Activated T-cell treated with anti-CD3 and anti-CD28 coated beads, Interleukin-2, amount 50 U/mL, for 24 hours (primary cell): ENCODE data around the gene PTPRR.

Experiments used
- DNase-seq: peaks from one replicate; pipeline ENCODE4 v3.0.0-alpha.2; 2020
- H3K27ac Mint-ChIP-seq: 2 replicates; pipeline ENCODE4 v1.8.0; 2020; ENCODE audit warnings: mild to moderate bottlenecking, mixed read lengths
- H3K27me3 Mint-ChIP-seq: 2 replicates; pipeline ENCODE4 v1.8.0; 2020; ENCODE audit warnings: mixed read lengths
- H3K36me3 Mint-ChIP-seq: 2 replicates; pipeline ENCODE4 v1.8.0; 2020; ENCODE audit warnings: low read depth, mixed read lengths
- H3K4me1 Mint-ChIP-seq: 2 replicates; pipeline ENCODE4 v1.8.0; 2020; ENCODE audit warnings: low read depth, mixed read lengths
- H3K4me3 Mint-ChIP-seq: 2 replicates; pipeline ENCODE4 v1.8.0; 2020; ENCODE audit warnings: mild to moderate bottlenecking, moderate library complexity, mixed read lengths
- H3K9me3 Mint-ChIP-seq: 2 replicates; pipeline ENCODE4 v1.8.0; 2020; ENCODE audit warnings: mixed read lengths

The PTPRR gene

DNA sequence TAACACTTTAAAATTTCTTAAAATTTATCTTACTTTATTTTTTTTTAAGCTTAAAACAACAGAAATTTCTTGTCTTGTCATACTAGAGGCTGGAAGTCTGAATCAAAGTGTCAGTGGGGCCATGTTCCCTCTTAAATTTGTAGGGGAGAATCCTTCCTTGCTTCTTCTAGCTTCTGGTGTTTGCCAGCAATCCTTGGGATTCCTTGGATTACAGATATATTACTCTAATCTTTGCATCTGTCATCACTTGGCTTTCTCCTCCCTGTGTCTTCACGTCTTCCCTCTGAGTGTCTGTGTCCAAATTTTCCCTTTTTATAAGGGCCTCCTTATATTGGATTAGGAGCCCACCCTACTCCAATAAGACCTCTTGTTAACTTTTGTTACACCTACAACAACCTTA is 147.7 kb downstream of the PTPRR start:
- no peaks in the 10 kb centered on the region for H3K9me3 Mint-ChIP-seq
- H3K27me3 Mint-ChIP-seq: no peaks in the 10 kb centered on the region
- no peaks in the 10 kb centered on the region for H3K4me1 Mint-ChIP-seq
- no peak for DNase-seq
- H3K36me3 Mint-ChIP-seq: no peaks in the 10 kb centered on the region
- no peak overlapping the region for H3K27ac Mint-ChIP-seq
- no peak overlapping the region for H3K4me3 Mint-ChIP-seq

DNA sequence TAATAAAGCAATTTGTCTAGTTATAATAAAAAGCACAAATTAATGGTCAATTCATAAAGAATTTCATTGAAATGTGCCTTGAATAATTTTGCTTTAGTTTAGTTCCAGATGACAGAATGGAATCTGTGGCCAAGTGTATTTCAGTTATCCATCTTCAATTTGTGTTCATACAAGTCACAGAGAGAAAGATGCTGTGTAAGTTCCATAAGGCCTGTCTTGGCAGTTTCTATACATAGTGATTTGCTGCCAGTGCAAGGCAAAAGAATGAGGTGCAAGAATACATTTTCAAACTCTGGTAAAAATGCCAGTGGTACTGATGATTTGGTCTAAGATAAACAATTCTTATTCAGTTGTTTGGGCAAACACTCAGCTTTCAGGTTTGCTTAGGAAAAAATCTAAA is 149.0 kb downstream of the PTPRR start:
- DNase-seq: no peak
- H3K4me3 Mint-ChIP-seq: no peak overlapping the region
- no peaks in the 10 kb centered on the region for H3K27me3 Mint-ChIP-seq
- H3K4me1 Mint-ChIP-seq: no peaks in the 10 kb centered on the region
- peaks cover 5% of the 10 kb centered on the region for H3K9me3 Mint-ChIP-seq
- no peak overlapping the region for H3K27ac Mint-ChIP-seq
- no peaks in the 10 kb centered on the region for H3K36me3 Mint-ChIP-seq

DNA sequence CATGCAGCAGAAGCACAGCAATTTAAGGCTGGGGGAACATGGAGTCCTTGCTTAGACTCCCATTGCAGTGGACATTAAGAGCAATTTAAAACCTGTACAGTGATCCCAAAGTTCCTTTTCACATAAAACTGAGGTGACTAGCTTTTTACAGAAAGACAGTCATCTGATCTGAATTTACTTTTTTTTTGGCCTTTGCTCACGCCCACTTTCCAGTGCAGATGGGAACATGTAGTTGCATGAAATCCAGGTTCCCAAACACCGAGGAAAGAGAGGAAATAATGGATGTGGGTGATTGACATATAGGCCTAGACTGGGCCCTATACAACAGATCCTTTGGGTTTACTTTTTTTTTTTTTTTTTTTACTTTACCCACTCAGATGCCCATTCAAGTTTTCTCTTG is 156.9 kb downstream of the PTPRR start:
- Mint-ChIP-seq H3K36me3 (no peaks in the 10 kb centered on the region), H3K27ac (no peak overlapping the region), H3K9me3 (peaks cover 5% of the 10 kb centered on the region), H3K4me3 (no peak overlapping the region), H3K27me3 (peaks cover 2% of the 10 kb centered on the region), H3K4me1 (no peaks in the 10 kb centered on the region)
- no peak for DNase-seq

DNA sequence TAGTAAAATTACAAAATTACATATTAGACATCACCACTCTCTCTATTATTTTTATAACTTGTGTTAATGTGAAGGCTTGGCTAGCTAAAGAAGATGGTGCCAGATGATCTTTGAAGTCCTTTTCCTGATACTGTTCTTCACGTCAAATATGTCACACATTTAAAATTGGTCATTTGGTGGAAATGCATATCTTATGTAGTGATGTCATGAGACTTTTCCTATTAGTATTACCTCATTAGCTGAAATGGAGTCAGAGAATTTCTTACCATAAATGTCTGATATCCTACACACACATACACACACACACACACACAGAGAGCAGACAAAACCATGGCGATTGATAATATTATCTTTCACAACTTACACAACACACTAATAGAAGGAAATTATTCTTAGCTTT is 158.5 kb downstream of the PTPRR start:
- peaks cover 2% of the 10 kb centered on the region for H3K9me3 Mint-ChIP-seq
- peaks cover 2% of the 10 kb centered on the region for H3K27me3 Mint-ChIP-seq
- H3K27ac Mint-ChIP-seq: no peak overlapping the region
- H3K36me3 Mint-ChIP-seq: no peaks in the 10 kb centered on the region
- H3K4me3 Mint-ChIP-seq: no peak overlapping the region
- no peak for DNase-seq
- no peaks in the 10 kb centered on the region for H3K4me1 Mint-ChIP-seq

DNA sequence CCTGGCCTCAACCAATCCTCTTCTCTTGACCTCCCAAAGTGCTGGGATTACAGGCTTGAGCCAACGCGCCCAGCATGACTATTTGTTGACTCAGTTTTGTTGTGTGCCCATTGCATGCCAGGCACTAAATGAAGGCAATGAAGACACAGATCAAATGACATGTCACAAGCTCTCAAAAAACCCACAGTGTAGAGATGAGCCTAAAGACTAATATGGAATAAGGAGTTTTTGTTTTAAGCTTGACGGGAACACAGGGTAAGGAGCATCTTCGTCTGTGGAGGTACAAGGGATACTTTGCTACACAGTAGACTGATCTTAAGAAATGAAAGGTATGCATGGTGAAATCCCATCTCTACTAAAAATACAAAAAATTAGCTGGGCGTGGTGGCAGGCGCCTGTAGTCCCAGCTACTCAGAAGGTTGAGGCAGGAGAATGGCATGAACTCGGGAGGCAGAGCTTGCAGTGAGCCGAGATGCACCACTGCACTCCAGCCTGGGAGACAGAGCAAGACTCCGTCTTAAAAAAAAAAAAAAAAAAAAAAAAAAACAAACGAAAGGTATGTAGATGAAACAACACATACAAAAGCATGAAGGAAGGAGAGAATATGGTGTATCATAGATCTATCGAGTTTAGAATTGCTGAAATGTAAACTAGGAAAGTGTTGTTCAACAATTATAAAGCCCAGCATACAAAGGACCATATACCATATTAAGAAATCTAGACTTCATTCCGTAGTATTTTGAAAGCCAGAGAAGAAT is 161.2 kb downstream of the PTPRR start:
- Mint-ChIP-seq H3K27ac (no peak overlapping the region), H3K4me3 (no peak overlapping the region), H3K9me3 (no peaks in the 10 kb centered on the region), H3K27me3 (peaks cover 5% of the 10 kb centered on the region), H3K36me3 (no peaks in the 10 kb centered on the region), H3K4me1 (peaks cover 2% of the 10 kb centered on the region)
- no peak for DNase-seq

DNA sequence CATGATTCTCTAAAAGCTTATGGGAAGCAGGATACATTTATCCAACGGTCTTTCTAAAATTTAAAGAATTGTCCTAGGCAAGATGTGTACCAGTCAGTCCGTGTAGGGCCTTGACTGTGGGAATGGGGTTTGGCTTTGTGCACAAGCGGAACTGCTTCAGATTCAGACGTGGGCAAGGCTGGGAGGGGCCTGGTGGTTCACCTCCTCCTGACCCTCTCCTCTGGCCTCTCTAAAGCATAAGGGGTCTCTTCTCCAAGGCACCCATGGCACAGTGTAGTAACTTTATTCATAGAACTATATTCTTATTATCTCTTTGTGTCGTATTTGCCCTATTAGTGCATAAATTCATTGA is 162.1 kb downstream of the PTPRR start:
- DNase-seq: no peak
- H3K36me3 Mint-ChIP-seq: no peaks in the 10 kb centered on the region
- no peak overlapping the region for H3K27ac Mint-ChIP-seq
- H3K4me3 Mint-ChIP-seq: no peak overlapping the region
- H3K9me3 Mint-ChIP-seq: no peaks in the 10 kb centered on the region
- peaks cover 2% of the 10 kb centered on the region for H3K4me1 Mint-ChIP-seq
- H3K27me3 Mint-ChIP-seq: peaks cover 6% of the 10 kb centered on the region

DNA sequence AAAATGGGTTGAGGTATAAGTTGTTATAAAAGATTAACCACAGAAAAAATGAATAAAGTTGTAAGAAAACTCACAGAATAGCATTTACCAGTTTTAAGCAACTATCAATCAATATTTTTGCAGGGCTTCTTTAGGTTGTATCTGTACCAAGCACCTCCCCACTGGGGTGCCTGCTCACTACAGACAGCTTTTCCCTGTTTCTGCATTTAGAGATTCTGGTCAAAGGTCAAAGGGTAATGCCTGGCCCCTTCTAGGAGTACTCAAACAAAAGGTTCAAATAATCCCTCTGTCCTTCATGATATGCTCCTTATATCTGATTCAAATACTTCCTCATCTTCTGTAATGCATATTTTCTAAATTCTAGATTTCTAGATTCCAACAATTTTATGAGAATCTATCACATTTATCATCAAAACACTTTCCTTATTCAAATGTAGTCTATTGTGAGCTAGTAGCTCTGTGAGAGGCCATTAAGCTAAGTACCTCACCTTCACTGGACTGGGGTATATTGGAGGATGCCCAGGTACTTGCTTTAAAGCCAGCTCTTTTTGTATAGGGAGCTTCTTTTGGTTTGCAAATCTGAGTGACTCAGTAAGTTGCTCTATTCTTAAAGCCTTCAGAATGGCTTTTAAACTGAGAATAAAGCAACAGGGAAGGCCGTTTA is 162.6 kb downstream of the PTPRR start:
- no peak overlapping the region for H3K27ac Mint-ChIP-seq
- no peaks in the 10 kb centered on the region for H3K9me3 Mint-ChIP-seq
- no peak for DNase-seq
- H3K4me1 Mint-ChIP-seq: peaks cover 2% of the 10 kb centered on the region
- peaks cover 6% of the 10 kb centered on the region for H3K27me3 Mint-ChIP-seq
- H3K36me3 Mint-ChIP-seq: no peaks in the 10 kb centered on the region
- H3K4me3 Mint-ChIP-seq: no peak overlapping the region

DNA sequence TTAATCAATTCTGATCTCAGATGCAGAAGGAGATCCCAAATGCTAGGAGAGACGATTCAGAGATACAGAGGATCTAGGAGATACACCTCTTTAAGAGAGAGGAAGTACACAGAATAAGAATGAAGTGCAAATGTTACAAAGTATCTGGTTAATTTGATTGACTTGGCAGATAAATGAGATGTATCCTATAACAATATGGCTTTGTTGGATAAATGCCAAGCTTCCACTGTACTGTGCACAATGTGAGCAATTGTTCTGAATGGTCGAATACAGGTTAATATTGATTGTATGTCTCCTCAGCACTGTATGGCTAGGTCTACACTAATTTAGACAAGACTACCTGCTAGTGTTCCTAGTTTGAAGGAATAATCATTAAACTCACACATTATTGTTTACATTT is 163.7 kb downstream of the PTPRR start:
- Mint-ChIP-seq H3K27ac (no peak overlapping the region), H3K36me3 (no peaks in the 10 kb centered on the region), H3K4me1 (peaks cover 2% of the 10 kb centered on the region), H3K27me3 (peaks cover 13% of the 10 kb centered on the region), H3K4me3 (no peak overlapping the region), H3K9me3 (no peaks in the 10 kb centered on the region)
- DNase-seq: no peak

DNA sequence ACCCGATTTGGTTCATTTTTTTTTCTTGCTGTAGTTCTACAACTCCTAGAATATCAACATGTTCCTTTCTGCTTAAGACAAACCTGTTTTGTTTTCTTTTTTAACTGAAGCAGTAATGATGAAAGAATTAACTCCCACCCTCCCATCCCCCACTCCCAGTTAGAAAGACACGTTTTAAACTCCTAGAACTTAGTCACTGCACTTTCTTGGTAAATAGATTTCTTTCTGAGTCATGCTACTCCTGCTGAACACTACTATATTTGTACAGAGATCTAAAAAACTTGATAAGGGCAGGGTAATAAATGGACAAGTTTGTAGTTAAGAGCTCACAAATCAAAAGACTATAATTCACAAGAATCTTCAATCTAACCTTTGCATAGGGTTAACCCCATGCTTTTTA is 164.4 kb downstream of the PTPRR start:
- no peak for DNase-seq
- no peaks in the 10 kb centered on the region for H3K36me3 Mint-ChIP-seq
- H3K27me3 Mint-ChIP-seq: peaks cover 16% of the 10 kb centered on the region
- no peak overlapping the region for H3K27ac Mint-ChIP-seq
- H3K9me3 Mint-ChIP-seq: no peaks in the 10 kb centered on the region
- H3K4me3 Mint-ChIP-seq: no peak overlapping the region
- H3K4me1 Mint-ChIP-seq: peaks cover 2% of the 10 kb centered on the region

DNA sequence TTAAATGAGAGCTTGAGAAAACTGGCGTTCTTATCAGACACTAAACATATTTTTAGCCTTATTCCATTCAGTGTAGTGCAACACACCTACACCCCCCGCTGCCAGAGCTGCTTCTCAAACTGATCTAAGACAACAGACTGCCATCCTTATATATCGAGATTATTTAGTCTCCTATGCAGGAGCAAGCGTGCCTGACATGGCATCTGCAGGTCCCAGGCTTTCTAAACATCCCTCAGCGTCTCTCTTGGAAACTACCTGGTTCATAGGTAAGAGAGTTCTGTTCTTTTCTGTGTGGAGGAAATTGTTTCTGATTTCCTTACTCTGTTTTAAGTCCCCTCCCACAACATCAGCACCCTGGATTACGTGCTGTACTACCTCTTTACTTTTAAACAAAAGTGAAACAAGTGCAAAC is 166.2 kb downstream of the PTPRR start:
- Mint-ChIP-seq H3K4me3 (no peak overlapping the region), H3K9me3 (no peaks in the 10 kb centered on the region), H3K27ac (no peak overlapping the region)

DNA sequence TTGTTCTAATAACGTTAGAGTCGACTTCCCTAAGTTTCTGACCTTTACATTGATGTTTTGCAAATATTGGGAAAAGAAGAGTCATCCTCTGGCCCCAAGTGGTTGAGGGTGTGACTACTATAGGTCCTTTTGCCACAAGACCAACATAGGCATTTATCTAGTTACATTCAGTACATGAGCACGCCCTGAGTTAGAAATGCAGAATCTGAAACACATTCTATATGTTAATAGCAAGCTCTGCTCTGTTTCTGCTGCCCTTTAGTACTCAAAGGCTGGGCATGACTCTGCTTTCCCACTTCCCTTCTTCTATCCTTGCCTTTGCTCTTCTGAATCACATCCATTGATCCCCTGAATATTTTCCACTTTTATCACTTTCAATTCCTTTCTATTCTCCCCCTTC is 168.2 kb downstream of the PTPRR start:
- Mint-ChIP-seq H3K4me1 (peaks cover 2% of the 10 kb centered on the region), H3K9me3 (no peaks in the 10 kb centered on the region), H3K36me3 (no peaks in the 10 kb centered on the region), H3K27me3 (peaks cover 20% of the 10 kb centered on the region), H3K4me3 (no peak overlapping the region), H3K27ac (no peak overlapping the region)
- DNase-seq: no peak

More for the DNA sequence above, 166.2 kb downstream of the PTPRR start:
- DNase-seq: no peak
- Mint-ChIP-seq H3K4me1 (peaks cover 2% of the 10 kb centered on the region), H3K27me3 (peaks cover 20% of the 10 kb centered on the region), H3K36me3 (no peaks in the 10 kb centered on the region)

DNA sequence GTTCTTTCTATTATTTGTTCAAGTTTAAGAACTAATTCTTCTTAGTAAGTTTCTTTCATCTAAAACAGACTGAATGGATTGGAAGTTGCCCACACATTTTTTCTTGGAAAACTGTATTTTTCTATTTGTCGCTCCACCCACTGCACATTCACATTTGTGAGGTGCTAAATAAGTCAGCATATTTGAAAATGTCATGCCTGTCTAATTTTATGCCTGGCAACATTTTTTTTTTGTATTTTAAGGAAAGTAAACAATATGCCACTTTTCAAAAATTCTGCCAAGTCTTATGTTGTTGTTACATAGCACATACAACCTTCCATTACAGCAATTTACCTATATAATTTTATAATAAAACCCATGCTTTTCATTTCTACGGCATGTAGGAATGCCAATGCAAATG is 170.6 kb downstream of the PTPRR start:
- no peak overlapping the region for H3K4me3 Mint-ChIP-seq
- no peak for DNase-seq
- no peaks in the 10 kb centered on the region for H3K4me1 Mint-ChIP-seq
- no peaks in the 10 kb centered on the region for H3K9me3 Mint-ChIP-seq
- peaks cover 17% of the 10 kb centered on the region for H3K27me3 Mint-ChIP-seq
- H3K27ac Mint-ChIP-seq: no peak overlapping the region
- H3K36me3 Mint-ChIP-seq: no peaks in the 10 kb centered on the region

DNA sequence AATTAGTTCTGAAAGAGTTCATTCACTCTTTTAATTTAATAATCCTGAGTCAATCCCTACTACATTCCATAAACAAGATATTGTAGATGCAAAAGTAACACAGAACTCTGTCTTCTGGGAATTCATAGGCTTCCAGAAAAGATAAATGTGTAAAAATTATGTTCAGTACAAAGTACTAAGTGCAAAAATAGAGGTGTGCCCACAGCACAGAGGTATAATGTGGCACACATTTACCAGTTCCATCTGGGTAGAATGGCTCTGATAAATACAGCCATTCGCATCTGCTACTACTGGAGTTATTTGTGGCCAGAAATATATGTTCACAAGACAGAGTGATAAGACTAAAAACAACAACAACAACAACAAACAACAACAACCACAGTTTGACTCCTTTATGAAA is 171.7 kb downstream of the PTPRR start:
- peaks cover 15% of the 10 kb centered on the region for H3K27me3 Mint-ChIP-seq
- no peaks in the 10 kb centered on the region for H3K4me1 Mint-ChIP-seq
- no peak overlapping the region for H3K27ac Mint-ChIP-seq
- no peak for DNase-seq
- H3K4me3 Mint-ChIP-seq: no peak overlapping the region
- H3K9me3 Mint-ChIP-seq: no peaks in the 10 kb centered on the region
- no peaks in the 10 kb centered on the region for H3K36me3 Mint-ChIP-seq

DNA sequence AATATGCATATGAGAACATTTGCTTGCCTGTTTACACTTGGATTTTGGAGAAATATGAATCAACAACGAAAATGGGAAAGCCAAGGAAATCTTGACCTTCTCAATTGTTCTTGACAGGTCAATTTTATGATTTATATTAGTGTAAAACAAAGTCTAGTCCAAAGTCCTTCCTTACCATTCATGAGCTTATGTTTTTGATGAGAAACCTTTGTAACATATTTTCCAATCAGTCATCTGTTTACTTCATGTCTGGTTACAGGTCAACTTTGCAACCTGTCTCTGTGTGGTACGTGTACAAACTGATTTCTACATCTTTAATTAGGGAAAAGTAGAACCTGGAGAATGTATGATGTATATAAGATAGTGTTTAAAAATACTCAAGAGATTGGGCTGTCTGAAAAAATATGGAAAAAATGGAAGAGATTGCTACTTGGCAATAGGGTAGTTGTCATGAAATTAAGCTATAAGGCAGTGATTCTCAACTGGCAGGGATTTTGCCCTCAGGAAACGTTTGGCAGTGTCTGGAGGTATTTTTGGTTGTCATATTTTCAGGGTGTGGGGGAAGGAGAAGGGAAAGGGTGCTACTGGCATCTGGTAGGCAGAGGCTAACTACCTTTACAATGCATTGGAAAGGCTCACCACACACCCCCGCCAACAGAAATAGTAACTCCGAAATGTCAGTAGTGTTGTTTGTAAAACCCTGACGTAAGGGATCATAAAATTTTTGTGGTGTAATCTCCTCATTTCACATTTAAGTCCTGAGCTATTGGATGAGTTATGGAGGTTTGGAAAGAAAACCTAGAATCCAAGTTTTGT is 172.9 kb downstream of the PTPRR start:
- no peak overlapping the region for H3K27ac Mint-ChIP-seq
- H3K27me3 Mint-ChIP-seq: peaks cover 13% of the 10 kb centered on the region
- no peaks in the 10 kb centered on the region for H3K4me1 Mint-ChIP-seq
- no peak overlapping the region for H3K4me3 Mint-ChIP-seq
- H3K9me3 Mint-ChIP-seq: no peaks in the 10 kb centered on the region
- DNase-seq: no peak
- H3K36me3 Mint-ChIP-seq: no peaks in the 10 kb centered on the region

DNA sequence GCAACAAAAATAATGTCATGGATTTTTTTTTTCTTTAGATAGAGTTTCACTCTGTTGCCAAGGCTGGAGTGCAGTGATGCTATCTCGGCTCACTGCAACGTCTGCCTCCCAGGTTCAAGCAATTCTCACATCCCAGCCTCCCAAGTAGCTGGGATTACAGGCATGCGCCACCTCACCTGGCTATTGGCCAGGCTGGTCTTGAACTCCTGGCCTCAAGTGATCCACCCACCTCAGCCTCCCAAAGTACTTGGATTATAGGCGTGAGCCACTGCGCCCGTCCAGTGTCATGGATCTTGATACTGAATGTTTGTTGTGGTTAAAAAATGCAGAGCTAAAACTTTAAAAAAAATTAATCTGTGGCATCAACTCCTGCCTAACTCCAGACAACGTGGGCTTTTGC is 175.5 kb downstream of the PTPRR start:
- Mint-ChIP-seq H3K36me3 (no peaks in the 10 kb centered on the region), H3K4me3 (no peak overlapping the region), H3K27ac (no peak overlapping the region), H3K4me1 (no peaks in the 10 kb centered on the region), H3K9me3 (no peaks in the 10 kb centered on the region), H3K27me3 (peaks cover 8% of the 10 kb centered on the region)
- DNase-seq: no peak
